ENCODE measurements around the gene IGSF3.

DNA sequence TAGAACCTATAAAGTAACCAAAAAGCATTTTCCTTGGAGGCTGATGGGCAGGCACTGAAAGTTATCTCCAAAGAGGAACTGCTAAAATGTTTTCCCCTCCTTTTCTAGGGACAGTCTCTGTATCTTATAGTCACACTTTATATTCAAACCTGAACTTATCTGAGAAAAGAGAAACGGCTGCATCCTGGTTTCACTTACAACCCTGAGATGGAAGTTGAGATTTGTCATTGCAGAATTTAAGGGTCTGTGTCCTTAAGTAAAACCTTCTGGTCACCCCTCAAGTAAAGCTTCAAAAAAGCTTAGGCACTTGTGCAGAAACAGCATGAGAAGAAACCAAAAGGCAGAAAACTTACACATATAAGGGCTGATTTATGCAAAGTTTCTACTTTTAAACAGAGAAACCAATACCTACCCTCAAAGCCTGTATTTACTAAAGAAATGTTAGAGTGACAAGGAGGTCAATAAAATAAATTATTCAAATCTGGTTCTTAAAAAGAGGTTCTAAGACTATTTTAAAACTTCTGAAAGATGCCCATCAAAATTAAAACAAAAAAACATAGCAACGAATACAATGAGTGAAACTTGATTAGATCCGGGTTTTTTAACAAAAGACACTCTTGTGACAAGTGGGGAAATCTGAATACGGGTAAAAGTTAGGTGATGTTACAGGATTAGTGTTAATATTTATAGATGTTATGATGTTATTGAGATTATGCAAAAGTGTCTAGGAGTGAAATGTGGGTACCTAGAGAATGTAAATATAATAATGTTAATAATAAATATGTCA, 106.6 kb downstream of the IGSF3 start:
- TF ChIP-seq CTCF (conservative IDR thresholded peaks at IDR 0.05; ENCODE audit: low read depth, low read length) (no peak), EZH2 (IDR thresholded peaks at IDR 0.05; ENCODE audit: borderline replicate concordance, low read depth, low read length, poor library complexity, severe bottlenecking) (no peak)

Measured in A673 (cell line).